Measurements from ENCODE around the gene CEL.
"Not testable (repeated sequence)": the region's sequence is repeated elsewhere in the genome, so short reads cannot be mapped to it uniquely, and the experiment has no call there.

The CEL gene

DNA sequence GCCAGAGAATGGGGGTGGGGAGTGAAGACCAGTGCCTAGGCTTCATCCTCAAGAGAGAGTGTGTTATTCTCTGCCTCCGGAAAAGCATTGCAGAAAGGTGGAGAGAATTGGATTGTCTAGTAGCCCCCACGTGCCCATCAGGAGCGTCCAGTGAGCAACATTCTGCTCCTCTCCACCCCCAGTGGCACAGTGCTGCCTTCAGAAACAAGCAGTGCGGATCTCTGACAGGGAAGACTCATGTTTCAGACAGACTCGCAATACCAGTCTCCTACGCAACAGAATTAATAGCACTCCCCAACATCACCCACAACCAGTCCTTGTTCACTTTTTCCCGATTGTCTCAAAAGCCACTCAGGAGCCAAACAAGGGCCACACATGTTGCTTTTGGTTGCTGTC, 14.9 kb upstream of the CEL start:
- no peak for DNase-seq (ENCODE audit: low read depth in 1 of 2, low spot score in 1 of 2)

DNA sequence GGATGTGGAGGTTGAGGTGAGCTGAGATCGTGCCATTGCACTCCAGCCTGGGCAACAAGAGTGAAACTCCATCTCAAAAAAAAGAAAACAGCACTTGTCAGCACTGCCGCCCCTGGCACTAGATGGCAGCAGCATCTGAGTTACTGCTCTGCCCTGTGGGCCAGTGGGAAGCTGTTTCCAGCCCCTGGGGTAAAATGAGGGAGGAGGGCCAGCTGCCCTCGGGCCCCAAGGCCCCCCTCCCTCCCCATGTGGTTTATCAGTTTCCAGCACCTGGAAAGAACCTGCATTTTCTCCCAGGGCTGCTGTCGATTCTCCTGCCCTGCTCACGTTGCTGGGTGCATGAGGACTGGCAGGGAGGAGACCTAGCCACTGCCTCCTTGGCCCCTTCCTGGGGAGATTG, 13.2 kb upstream of the CEL start:
- no peak for DNase-seq (ENCODE audit: low read depth in 1 of 2, low spot score in 1 of 2)

DNA sequence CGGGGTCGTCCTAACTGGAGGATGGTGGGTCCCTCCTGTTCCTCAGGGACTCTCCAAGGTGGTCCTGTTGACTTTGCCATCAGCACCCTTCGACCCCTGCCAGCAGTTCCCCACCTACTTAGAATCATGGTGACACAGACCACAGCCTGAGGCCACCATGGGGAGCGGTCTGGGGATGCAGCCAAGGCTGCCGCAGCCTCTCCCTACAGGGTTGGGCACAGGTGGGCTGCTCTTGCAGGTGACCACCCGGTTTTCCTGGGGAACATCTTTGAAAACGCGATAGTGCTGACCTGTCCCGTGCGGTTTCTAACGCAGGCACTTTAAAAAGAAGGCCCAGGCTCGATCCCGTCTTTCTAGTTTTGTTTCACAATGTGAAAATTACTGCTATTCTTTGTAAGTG, 12.7 kb upstream of the CEL start:
- DNase-seq (ENCODE audit: low read depth in 1 of 2, low spot score in 1 of 2) = no peak

DNA sequence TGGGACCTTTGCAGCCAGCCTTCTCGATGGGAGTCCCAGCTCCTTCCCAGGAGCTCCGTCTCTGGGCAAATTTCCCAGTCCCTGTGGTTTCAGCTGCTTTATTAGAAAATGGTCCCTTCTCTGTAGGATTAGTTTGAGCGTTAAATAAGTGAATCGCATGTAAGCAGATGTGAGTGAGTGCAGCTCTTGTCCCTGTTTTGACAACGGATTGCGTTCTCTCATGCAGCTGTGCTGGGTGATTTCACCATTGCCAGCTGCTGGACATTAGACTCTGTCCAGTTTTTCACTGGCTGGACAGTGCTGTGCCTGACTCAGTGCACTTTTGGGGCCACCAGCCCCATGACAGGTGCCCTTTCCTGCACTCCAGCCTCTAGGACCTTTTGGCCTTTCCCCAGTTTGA, 11.6 kb upstream of the CEL start:
- DNase-seq (ENCODE audit: low read depth in 1 of 2, low spot score in 1 of 2) = no peak

DNA sequence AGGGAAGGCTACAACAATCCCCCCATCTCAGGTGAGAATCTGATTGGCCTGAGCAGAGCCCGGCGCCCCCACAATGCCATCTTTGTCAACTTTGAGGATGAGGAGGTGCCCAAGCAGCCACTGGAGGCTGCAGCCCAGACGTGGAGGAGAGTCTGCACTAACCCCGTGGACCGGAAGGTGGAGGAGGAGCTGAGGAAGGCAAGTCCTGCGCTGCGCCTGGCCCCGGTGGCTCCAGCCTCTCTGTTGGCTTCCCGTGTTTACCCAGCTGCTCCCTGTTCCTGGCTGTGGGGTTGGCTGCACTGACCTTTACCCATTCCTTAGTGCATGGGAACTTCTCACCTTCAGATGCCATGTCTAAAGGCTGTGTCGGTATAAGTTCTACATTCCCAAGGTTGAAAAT, 11.0 kb upstream of the CEL start:
- DNase-seq (ENCODE audit: low read depth in 1 of 2, low spot score in 1 of 2) = no peak

DNA sequence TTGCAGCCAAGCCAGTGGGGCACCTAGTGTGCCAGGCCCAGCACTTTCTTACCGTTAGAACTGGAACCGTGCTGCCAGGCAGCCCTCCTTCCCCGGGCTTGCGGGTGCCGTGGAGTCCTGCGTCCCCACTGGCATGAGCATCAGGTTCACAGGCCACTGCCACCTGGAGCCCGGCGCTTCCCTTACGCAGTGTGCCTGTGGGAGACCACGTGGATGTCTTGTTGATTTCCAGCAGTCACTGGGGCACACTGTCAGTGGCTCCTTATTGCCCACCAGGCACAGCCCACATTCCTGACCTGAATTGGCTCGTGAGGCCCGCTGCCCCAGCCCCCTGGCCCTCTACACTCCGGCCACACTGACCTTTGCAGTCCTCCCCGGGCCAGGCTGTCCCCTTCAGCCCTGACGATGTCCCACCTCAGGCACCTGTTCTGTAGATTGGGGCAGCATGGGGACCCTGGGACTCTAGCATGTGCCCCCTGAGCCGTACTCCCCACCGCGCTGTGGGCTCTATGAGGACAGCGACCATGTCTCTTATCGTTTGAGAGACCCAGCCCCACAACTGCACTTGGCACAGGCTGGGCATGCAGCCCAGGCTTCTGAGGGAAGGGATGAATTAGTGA, 10.4 kb upstream of the CEL start:
- no peak for DNase-seq (ENCODE audit: low read depth in 1 of 2, low spot score in 1 of 2)

DNA sequence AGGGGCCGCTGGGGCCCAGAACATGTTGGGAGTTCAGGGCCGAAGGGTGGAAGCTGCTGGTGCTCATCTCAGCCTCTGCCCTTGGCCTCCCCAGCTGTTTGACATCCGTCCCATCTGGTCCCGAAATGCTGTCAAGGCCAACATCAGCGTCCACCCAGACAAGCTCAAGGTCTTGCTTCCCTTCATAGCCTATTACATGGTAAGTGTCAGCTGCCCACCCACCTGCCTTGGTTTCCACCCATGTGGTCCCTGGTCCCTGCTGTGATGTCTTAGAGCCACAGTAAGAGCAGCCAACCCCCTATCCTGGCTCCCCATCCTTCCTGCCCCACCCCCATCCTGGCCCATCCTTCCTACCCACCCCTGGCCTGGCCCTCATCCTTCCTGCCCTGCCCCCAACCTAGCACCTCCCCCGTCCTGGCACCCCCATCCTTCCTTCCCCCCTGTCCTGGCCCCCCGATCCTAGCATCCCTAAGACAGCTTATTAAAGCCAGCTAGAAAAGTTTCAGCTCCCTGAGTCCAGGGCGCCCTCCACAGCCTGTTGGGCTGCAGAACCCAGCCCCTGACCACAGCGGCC, 9.7 kb upstream of the CEL start:
- DNase-seq (ENCODE audit: low read depth in 1 of 2, low spot score in 1 of 2) = no peak

DNA sequence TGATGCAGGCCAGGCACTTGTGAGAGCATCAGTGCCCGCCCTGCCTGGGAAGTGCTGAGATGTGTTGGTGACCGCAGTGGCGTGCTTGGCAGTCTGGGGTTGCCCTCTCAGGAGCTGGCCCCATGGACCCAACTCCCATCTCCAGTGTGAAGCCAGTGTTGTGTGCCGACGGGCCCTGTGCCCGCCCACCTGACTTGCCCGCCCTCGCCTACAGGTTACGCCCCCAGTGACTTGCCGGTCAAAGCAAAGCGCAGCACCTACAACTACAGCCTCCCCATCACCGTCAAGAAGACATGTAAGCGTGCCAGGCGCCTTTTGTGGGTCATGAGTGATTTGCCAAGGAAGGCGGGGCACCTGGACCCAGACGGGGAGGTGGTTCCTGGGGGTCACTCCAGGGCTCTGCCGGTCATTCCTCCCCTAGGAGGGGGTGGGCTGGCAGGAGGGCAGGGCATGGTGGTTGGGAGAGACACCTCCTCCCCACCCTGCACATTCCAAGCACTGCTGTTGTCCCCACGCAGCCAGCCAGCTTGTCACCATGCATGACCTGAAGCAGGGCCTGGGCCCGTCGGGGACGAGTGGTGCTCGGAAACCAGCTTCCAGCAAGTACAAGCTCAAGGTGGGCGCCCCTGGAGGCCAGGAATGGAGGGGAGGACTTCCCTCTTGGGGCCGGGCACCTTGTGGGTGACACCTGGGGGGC, 7.4 kb upstream of the CEL start:
- DNase-seq (ENCODE audit: low read depth in 1 of 2, low spot score in 1 of 2) = no peak

DNA sequence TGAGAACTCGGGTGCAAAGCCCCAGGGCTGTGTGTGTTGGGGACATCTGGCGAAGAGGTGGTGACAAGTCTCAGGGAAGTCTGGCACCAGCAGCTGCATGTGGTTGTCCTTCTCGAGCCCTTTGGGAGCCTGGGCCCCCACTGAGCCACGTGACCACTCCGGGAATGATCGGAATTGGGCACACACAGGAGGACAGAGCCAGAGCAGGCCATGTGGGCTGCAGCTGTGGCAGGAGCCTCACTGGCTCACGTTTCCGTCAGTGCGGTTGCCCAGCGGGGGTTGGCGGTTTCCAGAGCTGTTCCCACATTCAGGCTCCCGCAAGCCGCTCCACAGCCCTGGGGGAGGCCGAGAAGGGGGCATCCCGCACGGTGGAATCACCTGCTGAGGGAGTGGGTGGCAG, 6.8 kb upstream of the CEL start:
- DNase-seq (ENCODE audit: low read depth in 1 of 2, low spot score in 1 of 2) = no peak

DNA sequence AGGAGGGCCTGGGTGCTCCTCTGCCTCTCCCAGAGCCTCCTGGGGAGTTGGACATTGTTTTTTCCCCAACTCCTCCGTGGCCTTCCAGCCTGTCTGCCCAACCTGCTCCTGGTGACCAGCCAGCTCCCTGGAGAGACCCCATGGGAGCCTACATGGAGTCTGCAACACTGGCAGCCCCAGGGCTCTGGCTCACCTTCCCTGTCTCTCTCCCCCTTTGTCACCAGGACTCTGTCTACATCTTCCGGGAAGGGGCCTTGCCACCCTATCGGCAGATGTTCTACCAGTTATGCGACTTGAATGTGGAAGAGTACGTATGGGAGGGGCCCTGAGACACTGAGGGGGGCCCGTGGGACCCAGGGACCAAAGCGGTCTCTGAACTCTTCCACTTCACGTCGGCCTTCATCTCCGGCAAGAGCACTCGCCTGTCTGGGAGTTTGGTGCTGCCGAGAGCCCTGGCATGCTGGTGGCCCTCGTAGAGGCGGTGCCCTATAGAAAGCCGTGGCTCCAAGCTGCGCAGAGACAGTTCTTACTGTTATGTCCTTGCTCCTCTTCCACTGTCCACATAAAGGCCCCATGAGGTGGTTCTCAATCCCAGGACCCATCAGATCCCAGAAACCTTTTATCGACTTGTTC, 5.9 kb upstream of the CEL start:
- DNase-seq (ENCODE audit: low read depth in 1 of 2, low spot score in 1 of 2) = no peak

DNA sequence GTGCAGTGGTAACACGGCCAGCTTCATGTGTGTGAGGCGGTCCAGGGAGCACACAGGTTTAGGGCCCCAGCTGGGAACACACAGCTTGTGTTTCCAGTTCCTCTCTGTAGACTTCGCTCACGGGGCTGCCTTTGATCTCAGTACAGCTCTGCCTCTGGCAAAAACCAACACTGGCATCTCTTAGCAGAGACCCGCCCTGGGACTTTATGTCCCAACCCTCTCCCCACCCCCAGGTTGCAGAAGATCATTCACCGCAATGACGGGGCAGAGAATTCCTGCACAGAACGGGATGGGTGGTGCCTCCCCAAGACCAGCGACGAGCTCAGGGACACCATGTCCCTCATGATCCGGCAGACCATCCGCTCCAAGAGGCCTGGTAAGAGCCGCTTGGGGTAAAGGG, 5.2 kb upstream of the CEL start:
- DNase-seq (ENCODE audit: low read depth in 1 of 2, low spot score in 1 of 2) = no peak

DNA sequence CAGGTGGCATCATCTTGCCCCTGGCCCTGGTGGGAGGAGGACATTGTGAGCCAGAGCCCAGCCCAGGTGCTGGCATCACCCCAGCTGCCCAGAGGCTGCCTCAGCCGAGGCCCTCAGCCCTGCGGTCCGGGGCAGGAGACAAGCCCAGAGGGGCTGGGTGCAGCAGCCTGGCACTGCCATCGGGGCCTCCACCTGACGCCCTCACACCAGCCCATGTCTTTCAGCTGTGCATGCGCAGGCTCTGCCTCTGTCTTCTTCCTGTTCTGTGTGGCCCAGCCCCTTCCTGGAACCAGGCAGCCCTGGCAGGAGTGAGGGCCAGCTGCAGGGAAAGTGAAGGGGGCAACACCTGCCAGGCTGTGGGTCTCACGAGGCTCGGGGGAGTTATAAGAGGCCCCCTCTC, 4.8 kb upstream of the CEL start:
- no peak for DNase-seq (ENCODE audit: low read depth in 1 of 2, low spot score in 1 of 2)

DNA sequence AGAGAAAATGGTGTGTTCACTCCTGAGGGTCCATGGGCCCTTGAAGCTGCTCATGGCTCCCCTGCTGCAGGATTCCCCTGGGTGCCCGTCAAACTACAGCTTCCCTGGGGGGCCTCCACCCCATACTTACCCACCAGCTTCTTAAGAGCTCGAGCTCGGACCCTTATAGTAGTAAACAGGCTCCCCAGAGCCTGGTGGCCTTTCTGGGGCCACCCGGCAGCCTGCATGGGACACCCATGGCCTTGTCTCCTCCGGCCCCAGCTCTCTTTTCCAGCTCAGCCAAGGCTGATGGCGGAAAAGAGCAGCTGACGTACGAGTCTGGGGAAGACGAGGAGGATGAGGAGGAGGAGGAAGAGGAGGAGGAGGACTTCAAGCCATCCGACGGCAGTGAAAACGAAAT, 4.2 kb upstream of the CEL start:
- no peak for DNase-seq (ENCODE audit: low read depth in 1 of 2, low spot score in 1 of 2)

DNA sequence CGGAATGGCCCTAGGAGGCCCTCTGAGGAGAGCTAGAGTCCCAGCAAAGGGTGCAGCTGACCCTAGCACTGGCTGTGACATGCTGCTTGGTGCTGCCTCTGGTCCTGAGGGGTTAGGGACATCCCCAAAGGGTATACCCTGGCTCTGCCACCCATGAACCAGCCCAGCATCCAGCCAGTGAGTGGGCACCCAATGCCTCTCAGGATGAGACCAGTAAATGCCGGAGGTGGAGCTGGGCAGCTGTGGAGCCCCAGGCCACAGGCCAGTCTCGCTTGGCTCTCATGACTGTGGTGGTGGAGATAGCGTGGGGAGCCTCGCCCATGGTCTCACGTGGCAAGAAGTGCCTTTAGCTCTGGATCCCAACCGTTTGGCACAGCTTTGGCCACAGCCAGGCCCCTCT, 3.7 kb upstream of the CEL start:
- no peak for DNase-seq (ENCODE audit: low read depth in 1 of 2, low spot score in 1 of 2)

DNA sequence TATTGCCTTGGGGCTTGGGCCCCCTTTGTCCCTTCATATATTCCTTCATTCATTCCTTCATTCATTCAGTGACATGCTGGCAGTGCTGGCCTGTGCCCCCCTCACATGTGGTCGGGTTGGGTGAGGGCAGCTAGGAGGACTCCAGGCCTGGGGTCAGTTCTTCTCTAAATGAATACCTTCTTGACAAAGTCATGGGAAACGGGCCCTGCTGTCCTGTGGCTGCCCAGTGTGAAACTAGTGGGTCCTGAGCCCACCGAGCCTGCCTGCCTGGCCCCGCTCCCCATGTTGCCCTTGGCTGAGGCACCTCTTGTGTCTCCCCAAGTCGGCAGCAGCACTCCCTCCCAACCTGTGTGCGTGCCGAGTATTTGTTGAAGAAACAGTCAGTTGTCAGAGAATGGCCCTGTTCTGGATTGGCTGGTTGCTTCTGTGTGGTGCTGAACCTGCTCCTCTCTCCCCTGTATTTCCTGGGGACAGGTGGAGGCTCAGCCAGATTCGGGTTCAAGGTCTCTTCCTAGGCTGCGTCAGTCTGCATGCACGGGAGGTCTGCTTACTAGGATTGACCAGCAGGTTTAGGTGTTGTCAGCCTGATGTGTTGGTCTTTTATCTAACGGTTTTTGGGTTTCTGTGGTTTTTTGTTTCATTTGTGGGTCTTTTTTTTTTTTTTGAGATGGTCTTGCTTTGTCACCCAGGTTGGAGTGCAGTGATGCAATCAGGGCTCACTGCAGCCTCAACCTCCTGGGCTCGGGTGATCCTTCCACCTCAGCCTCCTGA, 3.0 kb upstream of the CEL start:
- DNase-seq (ENCODE audit: low read depth in 1 of 2, low spot score in 1 of 2) = no peak

DNA sequence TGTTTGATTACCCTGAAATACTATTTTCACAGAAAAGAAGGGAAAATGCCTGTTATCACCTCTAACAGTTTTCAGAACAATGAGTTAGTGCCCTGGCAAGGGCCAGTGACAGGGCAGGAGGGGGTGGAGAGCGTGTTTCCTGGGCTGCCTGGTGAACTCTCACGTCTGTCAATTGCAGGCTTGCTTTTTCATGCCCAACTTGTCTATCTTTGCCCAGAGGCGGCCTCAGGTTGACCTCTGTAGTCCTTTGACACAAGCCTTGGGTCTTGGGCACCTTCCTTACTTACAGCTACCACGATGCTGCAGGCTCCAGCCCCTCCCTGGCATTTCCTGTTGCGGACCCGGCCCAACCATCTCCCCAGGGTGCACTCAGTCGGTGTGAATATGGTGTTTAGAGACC, 2.2 kb upstream of the CEL start:
- no peak for DNase-seq (ENCODE audit: low read depth in 1 of 2, low spot score in 1 of 2)

DNA sequence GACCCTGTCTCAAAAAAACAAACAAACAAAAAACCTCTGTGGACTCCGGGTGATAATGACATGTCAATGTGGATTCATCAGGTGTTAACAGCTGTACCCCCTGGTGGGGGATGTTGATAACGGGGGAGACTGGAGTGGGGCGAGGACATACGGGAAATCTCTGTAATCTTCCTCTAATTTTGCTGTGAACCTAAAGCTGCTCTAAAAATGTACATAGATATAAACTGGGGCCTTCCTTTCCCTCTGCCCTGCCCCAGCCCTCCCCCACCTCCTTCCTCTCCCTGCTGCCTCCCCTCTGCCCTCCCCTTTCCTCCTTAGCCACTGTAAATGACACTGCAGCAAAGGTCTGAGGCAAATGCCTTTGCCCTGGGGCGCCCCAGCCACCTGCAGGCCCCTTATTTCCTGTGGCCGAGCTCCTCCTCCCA, 1.4 kb upstream of the CEL start:
- DNase-seq (ENCODE audit: low read depth in 1 of 2, low spot score in 1 of 2) = no peak

DNA sequence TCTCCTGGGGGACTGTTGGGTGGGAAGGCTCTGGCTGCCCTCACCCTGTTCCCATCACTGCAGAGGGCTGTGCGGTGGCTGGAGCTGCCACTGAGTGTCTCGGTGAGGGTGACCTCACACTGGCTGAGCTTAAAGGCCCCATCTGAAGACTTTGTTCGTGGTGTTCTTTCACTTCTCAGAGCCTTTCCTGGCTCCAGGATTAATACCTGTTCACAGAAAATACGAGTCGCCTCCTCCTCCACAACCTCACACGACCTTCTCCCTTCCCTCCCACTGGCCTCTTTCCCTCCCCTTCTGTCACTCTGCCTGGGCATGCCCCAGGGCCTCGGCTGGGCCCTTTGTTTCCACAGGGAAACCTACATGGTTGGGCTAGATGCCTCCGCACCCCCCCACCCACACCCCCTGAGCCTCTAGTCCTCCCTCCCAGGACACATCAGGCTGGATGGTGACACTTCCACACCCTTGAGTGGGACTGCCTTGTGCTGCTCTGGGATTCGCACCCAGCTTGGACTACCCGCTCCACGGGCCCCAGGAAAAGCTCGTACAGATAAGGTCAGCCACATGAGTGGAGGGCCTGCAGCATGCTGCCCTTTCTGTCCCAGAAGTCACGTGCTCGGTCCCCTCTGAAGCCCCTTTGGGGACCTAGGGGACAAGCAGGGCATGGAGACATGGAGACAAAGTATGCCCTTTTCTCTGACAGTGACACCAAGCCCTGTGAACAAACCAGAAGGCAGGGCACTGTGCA, 590 bp upstream of the CEL start:
- DNase-seq (ENCODE audit: low read depth in 1 of 2, low spot score in 1 of 2) = not testable (repeated sequence)

DNA sequence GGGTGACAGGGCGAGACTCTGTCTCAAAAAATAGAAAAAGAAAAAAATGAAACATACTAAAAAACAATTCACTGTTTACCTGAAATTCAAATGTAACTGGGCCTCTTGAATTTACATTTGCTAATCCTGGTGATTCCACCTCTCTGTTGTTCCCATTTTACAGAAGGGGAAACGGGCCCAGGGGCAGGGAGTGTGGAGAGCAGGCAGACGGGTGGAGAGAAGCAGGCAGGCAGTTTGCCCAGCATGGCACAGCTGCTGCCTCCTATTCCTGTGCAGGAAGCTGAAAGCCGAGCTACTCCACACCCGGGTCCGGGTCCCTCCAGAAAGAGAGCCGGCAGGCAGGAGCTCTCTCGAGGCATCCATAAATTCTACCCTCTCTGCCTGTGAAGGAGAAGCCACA, 788 bp downstream of the CEL start:
- DNase-seq (ENCODE audit: low read depth in 1 of 2, low spot score in 1 of 2) = not testable (repeated sequence)

DNA sequence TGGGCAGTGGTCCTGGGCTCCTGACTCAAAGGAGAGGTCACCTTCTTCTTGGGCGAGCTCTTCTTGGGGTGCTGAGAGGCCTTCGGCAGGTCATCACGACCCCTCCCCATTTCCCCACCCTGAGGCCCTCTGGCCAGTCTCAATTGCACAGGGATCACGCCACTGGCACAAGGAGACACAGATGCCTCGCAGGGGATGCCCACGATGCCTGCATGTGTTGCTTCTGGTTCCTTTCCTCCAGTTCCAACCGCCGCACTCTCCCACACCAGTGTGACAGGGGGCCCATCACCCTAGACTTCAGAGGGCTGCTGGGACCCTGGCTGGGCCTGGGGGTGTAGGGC, 1.3 kb downstream of the CEL start:
- DNase-seq (ENCODE audit: low read depth in 1 of 2, low spot score in 1 of 2) = no peak

Data from stimulated activated CD4-positive, alpha-beta T cell treated with anti-CD3 and anti-CD28 coated beads, Interleukin-15, amount 100 ng/mL, for 1 hour (primary cell).